HG02798 (cell line): ENCODE measurements around the gene UVRAG.

ENCODE experiments used
- ATAC-seq: cut with Tn5 transposase; IDR thresholded peaks from one replicate; pipeline ENCODE4 v1.9.1; 2021; ENCODE audit warnings: mild to moderate bottlenecking; ENCODE audit not compliant: unreplicated experiment, poor library complexity

The UVRAG gene

GRCh38 chr11:76086743-76087635, 272.0 kb downstream of the UVRAG start:
- ATAC-seq = no peak

- ATAC-seq = no peak
Observed at GRCh38 chr11:76087749-76088148, 272.7 kb downstream of the UVRAG start.

DNA sequence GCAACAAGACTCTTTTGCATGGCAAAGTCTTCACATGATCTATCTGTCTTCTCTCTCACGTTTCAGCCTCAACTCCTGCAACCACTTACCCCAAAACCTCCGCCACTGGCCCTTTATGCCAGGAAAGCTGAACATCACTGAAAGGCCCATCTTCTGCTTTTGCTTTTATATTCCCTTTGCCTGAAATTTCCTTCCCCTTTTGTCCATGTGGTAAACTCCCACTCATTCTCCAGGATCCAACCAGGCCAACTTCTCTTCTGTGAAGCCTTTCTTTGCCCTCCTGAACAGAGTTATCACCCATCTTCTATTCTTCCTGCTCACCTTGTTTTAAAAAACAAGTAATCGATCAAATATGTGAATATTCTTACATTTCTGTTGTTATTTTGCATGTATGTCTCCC, 273.5 kb downstream of the UVRAG start:
- ATAC-seq = no peak

DNA sequence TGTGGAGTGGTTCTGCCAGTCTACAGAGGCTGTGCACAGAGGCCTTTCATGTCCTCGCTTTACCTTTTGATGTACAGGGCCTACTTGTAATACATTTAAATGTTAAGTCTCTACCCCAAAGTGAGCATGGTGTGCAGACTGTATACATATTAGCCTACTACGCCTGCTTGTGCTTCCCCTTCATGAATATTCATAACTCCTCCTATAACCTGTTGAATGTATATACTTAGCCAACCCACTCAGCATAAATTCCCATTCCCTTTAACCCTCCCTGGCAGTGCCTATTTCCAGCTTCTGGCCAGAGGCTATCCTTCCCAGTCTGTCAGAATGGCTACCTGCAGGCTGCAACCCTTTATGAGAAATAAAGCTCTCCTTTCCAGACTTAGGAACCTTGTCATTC, 275.2 kb downstream of the UVRAG start:
- ATAC-seq = no peak

DNA sequence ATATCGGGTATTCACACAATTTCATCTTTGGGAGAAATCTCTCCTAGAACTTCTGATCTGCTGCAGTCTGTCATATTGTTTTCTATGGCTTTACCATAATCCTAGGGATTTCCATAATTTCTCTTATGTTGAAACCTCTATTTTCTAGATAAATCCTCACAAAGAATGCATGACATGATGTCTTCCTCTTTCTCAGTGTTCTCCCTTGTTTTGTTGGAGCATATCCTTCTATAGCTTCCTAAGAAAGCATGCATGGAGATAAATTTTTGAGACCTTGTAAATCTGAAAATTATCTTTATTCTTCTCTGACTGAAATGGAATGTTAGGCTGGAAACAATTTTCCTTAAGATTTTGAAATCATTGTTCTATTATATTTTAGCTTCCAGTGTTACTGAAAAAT, 275.8 kb downstream of the UVRAG start:
- ATAC-seq = no peak

DNA sequence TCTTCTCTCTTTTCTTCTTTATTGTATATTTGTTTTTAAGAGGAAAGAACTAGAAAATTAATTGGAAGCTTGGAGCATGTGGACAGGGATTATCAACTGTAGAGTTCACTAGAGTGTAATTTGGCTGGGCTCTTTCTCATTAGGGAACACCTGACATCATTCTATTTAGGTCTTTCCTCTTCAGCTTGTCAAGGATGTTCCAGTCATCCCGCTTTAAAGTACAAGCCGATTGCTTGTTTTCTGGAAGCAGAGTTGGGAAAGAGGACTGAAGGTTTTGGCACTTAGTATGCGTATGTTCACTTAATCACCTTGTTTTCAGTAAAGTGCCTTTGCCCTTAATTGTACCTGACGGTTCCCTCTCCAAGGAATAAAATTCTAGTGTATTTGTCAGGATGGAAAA, 279.7 kb downstream of the UVRAG start:
- no peak for ATAC-seq

DNA sequence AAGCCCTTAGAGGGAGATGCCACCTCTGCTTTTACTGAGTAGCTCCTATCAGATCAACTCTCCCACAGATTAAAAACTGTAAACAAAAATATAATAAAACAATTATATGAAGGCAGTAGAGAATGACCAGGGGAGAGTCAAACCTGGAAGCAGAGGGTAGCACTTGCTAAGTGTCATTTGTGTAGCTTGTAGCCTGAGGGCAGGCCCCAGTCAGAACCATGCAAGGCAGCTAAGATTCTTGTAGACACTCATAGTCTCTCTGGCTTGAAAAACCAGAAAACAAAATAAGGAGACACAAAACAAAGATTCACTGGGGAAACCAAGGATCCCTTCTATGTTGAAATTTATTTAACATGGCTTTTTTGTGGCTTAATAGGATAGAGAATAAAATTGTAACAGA, 280.9 kb downstream of the UVRAG start:
- no peak for ATAC-seq

DNA sequence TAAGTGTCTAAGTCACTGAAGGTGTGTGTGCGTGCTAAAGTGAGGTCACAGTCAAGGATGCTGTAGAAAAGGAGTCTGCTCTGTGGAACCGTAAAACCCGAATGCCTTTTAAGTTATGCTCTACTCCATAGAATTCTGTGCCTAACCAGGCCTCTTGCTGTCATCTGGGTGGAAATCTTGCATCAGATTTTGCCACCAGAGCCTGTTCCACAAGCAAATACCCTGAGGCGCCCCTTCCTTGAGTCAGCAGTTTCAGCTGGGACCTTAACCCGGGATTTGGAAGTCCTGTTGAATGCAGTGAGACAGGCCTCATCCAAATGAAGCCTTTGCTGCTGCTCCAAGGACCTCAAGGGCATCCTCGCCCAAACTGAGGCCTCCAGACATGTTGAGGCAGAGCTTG, 281.5 kb downstream of the UVRAG start:
- no peak for ATAC-seq

DNA sequence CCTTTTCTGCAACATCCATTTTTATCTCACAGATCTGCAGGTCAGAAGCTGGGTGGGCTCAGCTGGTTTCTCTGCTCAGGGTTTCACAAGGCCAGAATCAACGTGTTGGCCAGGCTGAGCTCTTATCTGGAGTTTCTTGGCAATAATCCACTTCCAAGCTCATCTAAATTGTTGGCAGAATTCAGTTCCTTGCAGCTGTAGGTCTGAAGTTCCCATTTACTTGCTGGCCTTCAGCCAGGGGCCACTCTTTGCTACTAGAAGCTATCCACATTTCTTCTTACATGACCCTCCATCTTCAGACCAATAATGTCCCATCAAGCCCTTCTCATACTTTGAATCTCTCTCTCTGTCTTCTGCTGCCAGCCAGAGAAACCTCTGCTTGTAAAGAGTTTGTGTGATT, 287.8 kb downstream of the UVRAG start:
- no peak for ATAC-seq

DNA sequence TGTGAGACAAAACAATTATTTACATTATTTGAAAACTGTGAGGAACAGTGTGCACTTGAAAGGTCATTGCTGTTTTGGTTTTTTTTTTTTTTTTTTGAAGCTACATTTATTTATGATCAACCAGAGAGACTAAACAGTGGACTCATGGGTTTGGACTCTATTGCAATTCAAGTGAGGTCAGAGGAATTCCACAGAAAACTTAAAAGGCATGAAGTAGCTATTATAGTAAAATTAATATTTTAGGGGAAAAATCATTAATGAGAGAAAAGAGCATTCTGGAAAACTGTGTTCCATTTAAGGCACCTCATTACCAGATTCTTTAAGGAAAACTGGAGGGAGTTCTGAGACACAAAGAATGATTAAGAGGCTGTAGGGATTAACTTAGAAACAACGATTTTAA, 288.4 kb downstream of the UVRAG start:
- no peak for ATAC-seq

- no peak for ATAC-seq
Observed at GRCh38 chr11:76104285-76104684, 289.3 kb downstream of the UVRAG start.

DNA sequence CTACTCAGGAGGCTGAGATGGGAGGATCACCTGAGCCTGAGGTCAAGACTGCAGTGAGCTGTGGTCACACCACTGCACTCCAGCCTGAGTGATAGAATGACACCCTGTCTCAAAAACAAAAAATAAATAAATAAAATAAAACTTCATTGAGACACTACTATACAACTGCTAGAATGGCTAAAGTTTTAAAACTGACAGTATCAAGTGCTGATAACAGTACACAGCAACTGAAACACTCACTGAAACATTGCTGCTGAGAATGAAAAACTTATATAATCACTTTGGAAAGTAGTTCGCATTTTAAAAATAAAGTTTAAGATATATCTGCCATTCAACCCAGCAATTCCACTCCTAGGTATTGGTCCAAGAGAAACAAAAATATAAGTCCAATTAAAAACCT, 290.6 kb downstream of the UVRAG start:
- ATAC-seq = no peak

GRCh38 chr11:76107971-76108370, 293.0 kb downstream of the UVRAG start:
- no peak for ATAC-seq

DNA sequence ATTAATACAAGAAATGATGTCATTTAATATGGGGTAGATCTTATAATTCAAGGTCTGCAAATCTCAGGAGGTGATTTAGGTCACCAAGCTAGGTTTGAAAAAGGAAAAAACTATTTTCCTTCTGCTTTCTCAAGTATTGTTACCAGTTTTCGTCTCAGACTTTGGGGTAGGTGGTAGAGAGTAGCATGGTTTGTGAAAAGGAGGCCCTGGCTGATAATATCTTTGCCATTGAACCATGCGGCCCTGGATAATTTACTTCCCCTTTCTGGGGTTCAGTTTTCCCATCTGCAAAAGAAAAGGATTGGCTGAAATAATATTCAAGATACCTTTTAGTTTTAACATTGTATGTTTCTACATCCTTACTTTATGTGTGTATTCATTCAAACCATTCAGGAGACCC, 299.2 kb downstream of the UVRAG start:
- ATAC-seq = no peak

DNA sequence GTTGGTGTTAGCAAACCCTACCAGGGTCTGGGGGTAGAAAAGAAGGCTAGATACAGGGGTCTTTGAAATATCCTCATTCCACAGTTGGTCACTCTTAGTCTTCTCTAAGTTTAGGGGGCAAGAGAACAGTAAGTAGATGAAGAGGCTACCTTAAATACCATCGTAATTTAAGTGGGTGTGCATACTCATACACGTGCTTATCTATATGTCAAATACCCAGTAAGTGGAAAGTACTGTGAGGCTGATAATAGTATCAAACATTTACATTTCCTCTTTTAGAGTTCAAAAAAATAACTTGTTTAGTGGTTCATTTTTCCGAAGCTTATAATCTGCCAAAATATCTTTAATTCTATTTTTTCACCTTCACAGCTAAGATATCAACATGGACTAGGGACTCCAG, 300.5 kb downstream of the UVRAG start:
- ATAC-seq = no peak

DNA sequence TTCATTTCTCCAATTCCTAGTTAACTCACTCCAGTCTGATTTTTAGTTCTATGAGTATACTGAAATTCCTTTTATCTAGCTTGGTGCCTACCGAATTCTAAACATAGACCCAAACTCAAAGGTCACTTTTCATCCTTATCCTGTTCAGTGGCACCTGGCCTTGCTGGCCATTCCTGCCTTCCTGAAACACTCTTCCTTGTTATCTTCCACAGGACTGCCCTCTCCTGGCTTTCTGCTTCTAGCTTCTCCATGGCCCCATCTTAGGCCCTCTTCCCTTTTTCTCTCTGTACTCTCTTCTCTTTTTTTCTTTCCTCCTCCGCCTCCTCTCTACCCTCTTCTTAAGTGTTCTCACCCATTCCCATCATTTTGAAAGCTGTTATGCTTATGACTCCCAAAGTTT, 304.0 kb downstream of the UVRAG start:
- ATAC-seq = no peak

- no peak for ATAC-seq
Observed at GRCh38 chr11:76119779-76120178, 304.8 kb downstream of the UVRAG start.

- ATAC-seq = no peak
Observed at GRCh38 chr11:76120513-76121101, 305.6 kb downstream of the UVRAG start.

DNA sequence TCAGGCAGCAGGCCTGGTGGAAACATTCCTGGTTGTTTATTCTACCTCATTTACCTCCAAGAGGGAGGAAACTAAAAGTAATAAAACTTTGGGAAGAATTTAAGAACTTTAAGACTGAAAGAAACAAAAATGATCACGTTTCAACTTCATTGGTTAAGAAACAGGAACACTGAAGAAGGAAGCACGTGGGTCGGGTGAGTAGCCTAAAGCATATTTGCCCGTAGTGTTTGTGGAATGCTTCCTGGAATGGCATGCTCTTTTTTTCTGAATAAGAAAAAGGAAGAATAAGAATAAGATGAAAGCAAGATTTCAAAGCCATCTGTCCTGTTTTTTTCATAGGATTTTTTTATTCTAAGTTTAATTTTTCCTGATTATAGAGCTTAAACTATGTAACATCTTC, 308.2 kb downstream of the UVRAG start:
- no peak for ATAC-seq

- ATAC-seq = peak; percentile 43
Observed at GRCh38 chr11:76124905-76125770, 310.1 kb downstream of the UVRAG start.

DNA sequence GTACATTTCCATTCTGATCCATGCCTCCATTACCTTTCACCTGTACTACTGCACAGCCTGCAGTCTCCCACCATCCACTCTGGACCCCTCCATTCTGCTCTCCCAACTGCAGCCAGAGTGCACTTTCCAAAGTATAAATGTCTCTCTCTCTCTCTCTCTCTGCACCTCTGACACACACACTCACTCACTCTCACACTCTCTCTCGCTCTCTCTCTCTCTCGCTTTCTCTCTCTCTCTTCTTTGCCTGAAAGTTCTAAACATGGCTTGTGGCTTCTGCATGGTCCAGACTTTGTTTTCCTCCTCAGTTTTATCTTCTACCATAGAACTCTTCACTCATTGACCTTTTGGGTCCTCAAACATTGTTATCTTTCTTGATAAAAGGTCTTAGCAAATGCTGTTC, 314.7 kb downstream of the UVRAG start:
- ATAC-seq = no peak
